MCF 10A (cell line): ENCODE data around the gene OR10C1. TPM values are rescaled to one million over a fixed set of nuclear protein-coding genes. Genes with fewer than 3 reads are reported as not detected.

Experiments used
- BruUV-seq: library from RNA; stranded (reverse); fragments of 400-500 nt; replicated peaks from 2 replicates; lab custom pipeline; 2021; lab: Mats Ljungman, UMichigan
- CTCF ChIA-PET: fragments of 300-600 bp; sonication (Branson Sonifier 250); formaldehyde crosslinking; extraction: SDS; loops from one replicate; lab custom pipeline; 2021; ENCODE audit warnings: antibody characterized with exemption, inconsistent platforms; lab: Yijun Ruan, JAX
- POLR2A ChIA-PET: fragments of 300-600, 350-650 bp; sonication (Branson Sonifier 250); formaldehyde crosslinking; extraction: SDS; loops from one replicate; lab custom pipeline; 2020; ENCODE audit warnings: antibody characterized with exemption, inconsistent platforms; lab: Yijun Ruan, JAX
- DNase-seq: peaks from one replicate; pipeline ENCODE4 v3.0.0-alpha.2; 2018; ENCODE audit not compliant: unreplicated experiment
- H3K27ac Mint-ChIP-seq: one replicate; pipeline ENCODE4 v1.8.0; 2022; ENCODE audit warnings: mild to moderate bottlenecking, low read depth, mixed read lengths; ENCODE audit not compliant: unreplicated experiment
- H3K27me3 Mint-ChIP-seq: one replicate; pipeline ENCODE4 v1.8.0; 2022; ENCODE audit warnings: mixed read lengths; ENCODE audit not compliant: insufficient read depth, unreplicated experiment
- H3K36me3 Mint-ChIP-seq: one replicate; pipeline ENCODE4 v1.8.0; 2022; ENCODE audit warnings: mild to moderate bottlenecking, moderate library complexity, mixed read lengths; ENCODE audit not compliant: insufficient read depth, unreplicated experiment
- H3K4me1 Mint-ChIP-seq: one replicate; pipeline ENCODE4 v1.8.0; 2022; ENCODE audit warnings: mixed read lengths; ENCODE audit not compliant: insufficient read depth, unreplicated experiment
- H3K4me3 Mint-ChIP-seq: one replicate; pipeline ENCODE4 v1.8.0; 2022; ENCODE audit warnings: mild to moderate bottlenecking, moderate library complexity, mixed read lengths; ENCODE audit not compliant: unreplicated experiment
- H3K9me3 Mint-ChIP-seq: one replicate; pipeline ENCODE4 v1.8.0; 2022; ENCODE audit warnings: mixed read lengths; ENCODE audit not compliant: unreplicated experiment
- intact Hi-C: fragments of 100-400 bp; cut with micrococcal nuclease; formaldehyde crosslinking; loops from 2 replicates; pipeline ENCODE4 v1.14.1; 2022
- total RNA-seq: library from RNA; stranded (reverse); gene quantifications from 2 replicates; pipeline ENCODE4 v1.2.3, GENCODE V29; 2022
- TF ChIP-seq, protein P1 (sequence below): fragments of 200-600 bp; IDR thresholded peaks from one replicate; pipeline ENCODE4 v1.8.0; 2022; ENCODE audit warnings: antibody characterized with exemption, mild to moderate bottlenecking; ENCODE audit not compliant: unreplicated experiment

OR10C1 gene
- total RNA-seq, 1 experiment from 2014 or later, result not detected

DNA sequence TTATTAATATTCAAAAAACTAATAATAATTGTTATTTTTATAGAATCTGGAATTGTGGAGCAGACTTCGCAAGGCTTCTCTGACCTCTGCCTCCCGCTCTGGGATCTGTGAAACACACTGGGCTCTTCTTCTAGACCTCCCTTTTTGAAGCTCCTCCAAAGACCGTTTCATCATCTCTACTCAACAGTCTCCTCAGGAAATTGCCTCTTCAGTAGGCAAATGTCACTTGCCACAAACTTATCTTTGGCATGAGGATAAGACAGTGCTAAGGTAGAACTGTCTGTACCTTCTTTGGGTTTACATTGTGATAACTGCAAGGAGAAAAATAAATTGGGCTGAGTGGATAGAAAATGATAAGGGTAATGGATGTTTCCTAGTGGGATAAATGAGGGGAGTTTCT is 50.9 kb downstream of the OR10C1 start:
- BruUV-seq, result no TSS peak

DNA sequence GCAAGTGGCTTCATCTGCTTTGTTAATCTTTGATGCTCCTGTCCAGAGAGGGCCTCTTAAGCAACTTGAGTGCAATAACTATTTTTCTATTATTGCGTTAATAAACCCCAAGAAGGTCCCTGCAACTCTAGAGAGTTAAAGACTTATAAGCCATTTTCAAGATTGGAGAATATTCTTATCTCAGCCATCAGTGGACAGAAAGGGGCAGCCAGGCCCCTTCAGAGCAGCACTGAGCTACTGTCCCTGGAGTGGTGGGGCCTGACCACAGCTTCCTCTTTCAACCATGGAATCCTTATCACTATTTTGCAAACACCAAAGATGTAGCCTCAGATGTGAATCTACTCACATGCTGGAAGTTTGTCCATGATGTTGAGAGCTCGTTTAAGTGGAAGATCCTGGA is 51.4 kb downstream of the OR10C1 start:
- Mint-ChIP-seq H3K27ac (no peak overlapping the region), H3K4me3 (no peak overlapping the region), H3K36me3 (no peaks in the 10 kb centered on the region), H3K4me1 (peaks cover 4% of the 10 kb centered on the region), H3K9me3 (no peaks in the 10 kb centered on the region), H3K27me3 (peaks cover 31% of the 10 kb centered on the region)
- POLR2A ChIA-PET, result no interaction called here
- BruUV-seq, result no TSS peak
- TF ChIP-seq, protein P1, sequence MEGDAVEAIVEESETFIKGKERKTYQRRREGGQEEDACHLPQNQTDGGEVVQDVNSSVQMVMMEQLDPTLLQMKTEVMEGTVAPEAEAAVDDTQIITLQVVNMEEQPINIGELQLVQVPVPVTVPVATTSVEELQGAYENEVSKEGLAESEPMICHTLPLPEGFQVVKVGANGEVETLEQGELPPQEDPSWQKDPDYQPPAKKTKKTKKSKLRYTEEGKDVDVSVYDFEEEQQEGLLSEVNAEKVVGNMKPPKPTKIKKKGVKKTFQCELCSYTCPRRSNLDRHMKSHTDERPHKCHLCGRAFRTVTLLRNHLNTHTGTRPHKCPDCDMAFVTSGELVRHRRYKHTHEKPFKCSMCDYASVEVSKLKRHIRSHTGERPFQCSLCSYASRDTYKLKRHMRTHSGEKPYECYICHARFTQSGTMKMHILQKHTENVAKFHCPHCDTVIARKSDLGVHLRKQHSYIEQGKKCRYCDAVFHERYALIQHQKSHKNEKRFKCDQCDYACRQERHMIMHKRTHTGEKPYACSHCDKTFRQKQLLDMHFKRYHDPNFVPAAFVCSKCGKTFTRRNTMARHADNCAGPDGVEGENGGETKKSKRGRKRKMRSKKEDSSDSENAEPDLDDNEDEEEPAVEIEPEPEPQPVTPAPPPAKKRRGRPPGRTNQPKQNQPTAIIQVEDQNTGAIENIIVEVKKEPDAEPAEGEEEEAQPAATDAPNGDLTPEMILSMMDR, result no peak
- CTCF ChIA-PET, result no interaction called here
- intact Hi-C loops, result no loop called here
- DNase-seq, result no peak

More for the DNA sequence above, 50.9 kb downstream of the OR10C1 start:
- H3K27me3 Mint-ChIP-seq, result peaks cover 31% of the 10 kb centered on the region
- ChIA-PET POLR2A (no interaction called here), CTCF (no interaction called here)
- H3K36me3 Mint-ChIP-seq, result no peaks in the 10 kb centered on the region
- no peaks in the 10 kb centered on the region for H3K9me3 Mint-ChIP-seq
- H3K4me3 Mint-ChIP-seq, result no peak overlapping the region
- DNase-seq, result no peak
- intact Hi-C loops, result no loop called here
- H3K4me1 Mint-ChIP-seq, result peaks cover 4% of the 10 kb centered on the region
- no peak overlapping the region for H3K27ac Mint-ChIP-seq
- TF ChIP-seq, protein P1, result no peak

Other genes starting within 250 kb of the OR10C1 start
- not detected in 2 replicates for gene OR14J1, start 137.6 kb upstream of the OR10C1 start, total RNA-seq
- not detected in 2 replicates for gene OR5V1, start 70.4 kb upstream of the OR10C1 start, total RNA-seq
- gene OR12D3, start 64.0 kb upstream of the OR10C1 start, total RNA-seq, result not detected in 2 replicates
- not detected in 2 replicates for gene OR12D2, start 43.7 kb upstream of the OR10C1 start, total RNA-seq
- not detected in 2 replicates for gene OR12D1, start 24.4 kb upstream of the OR10C1 start, total RNA-seq
- gene OR11A1, start 17.8 kb downstream of the OR10C1 start, total RNA-seq, result not detected in 2 replicates
- gene OR2H1, start 17.8 kb downstream of the OR10C1 start, total RNA-seq, result not detected in 2 replicates
- not detected in 2 replicates for gene MAS1L, start 48.6 kb downstream of the OR10C1 start, total RNA-seq
- not detected in 2 replicates for gene UBD, start 120.4 kb downstream of the OR10C1 start, total RNA-seq
- not detected in 2 replicates for gene OR2H2, start 145.8 kb downstream of the OR10C1 start, total RNA-seq
- 38.8 and 43.9 TPM in 2 replicates for gene GABBR1, start 193.9 kb downstream of the OR10C1 start, total RNA-seq
- gene MOG, start 217.8 kb downstream of the OR10C1 start, total RNA-seq, result not detected in 2 replicates
- gene ZFP57, start 241.8 kb downstream of the OR10C1 start, total RNA-seq, result 0.23 TPM in 1 of 2 replicates, not detected in the other